Measurements from ENCODE around the gene EIF2A. TPM values are rescaled to one million over a fixed set of nuclear protein-coding genes. Genes with fewer than 3 reads are reported as not detected.

Gene EIF2A
- total RNA-seq, 4 donors from 2014 or later: 98.4 to 178 (median 140) TPM

DNA sequence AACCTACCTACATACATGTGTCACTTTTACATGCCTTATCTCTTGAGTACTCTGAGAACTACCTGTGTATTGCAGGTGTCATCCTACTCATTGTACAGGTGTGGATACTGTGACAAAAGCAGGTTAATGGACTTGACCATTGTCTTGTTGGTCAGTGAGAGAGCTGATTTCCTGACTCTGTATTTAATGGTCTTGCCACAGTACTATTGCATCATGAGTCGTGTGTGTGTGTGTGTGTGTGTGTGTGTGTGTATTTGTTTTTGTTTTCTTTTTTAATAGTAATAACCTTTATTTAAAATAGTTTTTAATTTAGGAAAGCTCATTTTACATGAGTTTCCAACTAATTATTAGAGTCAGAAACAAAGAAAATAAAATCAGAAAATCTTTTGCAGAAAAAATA lies 64.2 kb downstream of the EIF2A start:
- TF ChIP-seq, protein P1, sequence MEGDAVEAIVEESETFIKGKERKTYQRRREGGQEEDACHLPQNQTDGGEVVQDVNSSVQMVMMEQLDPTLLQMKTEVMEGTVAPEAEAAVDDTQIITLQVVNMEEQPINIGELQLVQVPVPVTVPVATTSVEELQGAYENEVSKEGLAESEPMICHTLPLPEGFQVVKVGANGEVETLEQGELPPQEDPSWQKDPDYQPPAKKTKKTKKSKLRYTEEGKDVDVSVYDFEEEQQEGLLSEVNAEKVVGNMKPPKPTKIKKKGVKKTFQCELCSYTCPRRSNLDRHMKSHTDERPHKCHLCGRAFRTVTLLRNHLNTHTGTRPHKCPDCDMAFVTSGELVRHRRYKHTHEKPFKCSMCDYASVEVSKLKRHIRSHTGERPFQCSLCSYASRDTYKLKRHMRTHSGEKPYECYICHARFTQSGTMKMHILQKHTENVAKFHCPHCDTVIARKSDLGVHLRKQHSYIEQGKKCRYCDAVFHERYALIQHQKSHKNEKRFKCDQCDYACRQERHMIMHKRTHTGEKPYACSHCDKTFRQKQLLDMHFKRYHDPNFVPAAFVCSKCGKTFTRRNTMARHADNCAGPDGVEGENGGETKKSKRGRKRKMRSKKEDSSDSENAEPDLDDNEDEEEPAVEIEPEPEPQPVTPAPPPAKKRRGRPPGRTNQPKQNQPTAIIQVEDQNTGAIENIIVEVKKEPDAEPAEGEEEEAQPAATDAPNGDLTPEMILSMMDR (IDR thresholded peaks at IDR 0.05): no peak
- TF ChIP-seq EP300 (IDR thresholded peaks at IDR 0.05) (no peak), POLR2AphosphoS5 (IDR thresholded peaks at IDR 0.05) (no peak), POLR2A (IDR thresholded peaks at IDR 0.05) (no peak)
- Histone ChIP-seq H3K4me3 (no peak overlapping the region), H3K27ac (no peak overlapping the region), H3K9me3 (no peaks in the 10 kb centered on the region), H3K36me3 (peaks cover 0 to 9% of the 10 kb centered on the region in 2 donors), H3K27me3 (no peaks in the 10 kb centered on the region), H3K4me1 (peaks cover 0 to 64% (median 0%) of the 10 kb centered on the region in 3 donors)
- no peak for ATAC-seq
- 67 to 88% methylated on average over 1 of the region's 1 CpG for WGBS, 2 donors (ENCODE audit: low coverage in 1 of 2)

- Histone ChIP-seq H3K36me3 (peaks cover 0 to 9% of the 10 kb centered on the region in 2 donors), H3K4me1 (peaks cover 0 to 58% (median 0%) of the 10 kb centered on the region in 3 donors), H3K27me3 (no peaks in the 10 kb centered on the region), H3K27ac (no peak overlapping the region), H3K4me3 (no peak overlapping the region), H3K9me3 (no peaks in the 10 kb centered on the region)
- ATAC-seq: no peak
- WGBS, 2 donors (ENCODE audit: low coverage in 1 of 2): 95 to 100% methylated on average over 1 to 4 of the region's 34 CpGs
- no peak for TF ChIP-seq EP300 (IDR thresholded peaks at IDR 0.05)
- no peak for TF ChIP-seq POLR2A (IDR thresholded peaks at IDR 0.05)
- TF ChIP-seq POLR2AphosphoS5 (IDR thresholded peaks at IDR 0.05): no peak
- TF ChIP-seq, protein P1 (IDR thresholded peaks at IDR 0.05): no peak
Measured at GRCh38 chr3:150611666-150612065, 65.1 kb downstream of the EIF2A start.

DNA sequence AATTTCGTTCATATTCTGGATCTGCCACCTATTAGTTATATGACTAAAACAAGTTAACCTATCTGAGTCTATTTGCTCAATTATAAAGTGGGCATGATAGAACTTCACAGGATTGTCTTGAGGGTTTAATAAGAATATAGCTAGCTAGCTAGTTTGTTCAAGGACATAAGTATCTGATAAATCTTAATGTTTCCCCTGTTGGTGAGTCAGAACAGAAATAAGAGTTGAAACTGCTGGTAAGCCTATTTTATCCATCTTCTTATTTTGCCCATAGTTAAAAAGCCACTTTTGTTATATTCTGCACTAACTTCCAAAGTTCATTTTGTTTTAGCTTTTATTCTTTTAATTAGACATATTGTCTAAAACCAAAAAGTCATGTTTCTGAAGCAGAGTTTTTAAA lies 65.9 kb downstream of the EIF2A start:
- H3K27me3 ChIP-seq: no peaks in the 10 kb centered on the region
- peaks cover 0 to 59% (median 0%) of the 10 kb centered on the region in 3 donors for H3K4me1 ChIP-seq
- ATAC-seq: no peak
- no peaks in the 10 kb centered on the region for H3K9me3 ChIP-seq
- H3K27ac ChIP-seq: no peak overlapping the region
- H3K36me3 ChIP-seq: peaks cover 0 to 9% of the 10 kb centered on the region in 2 donors
- WGBS, 2 donors (ENCODE audit: low coverage in 1 of 2): 86 to 100% methylated on average over 1 of the region's 1 CpG
- H3K4me3 ChIP-seq: no peak overlapping the region
- TF ChIP-seq POLR2AphosphoS5 (IDR thresholded peaks at IDR 0.05): no peak
- TF ChIP-seq EP300 (IDR thresholded peaks at IDR 0.05): no peak
- no peak for TF ChIP-seq POLR2A (IDR thresholded peaks at IDR 0.05)
- TF ChIP-seq, protein P1 (IDR thresholded peaks at IDR 0.05): no peak

DNA sequence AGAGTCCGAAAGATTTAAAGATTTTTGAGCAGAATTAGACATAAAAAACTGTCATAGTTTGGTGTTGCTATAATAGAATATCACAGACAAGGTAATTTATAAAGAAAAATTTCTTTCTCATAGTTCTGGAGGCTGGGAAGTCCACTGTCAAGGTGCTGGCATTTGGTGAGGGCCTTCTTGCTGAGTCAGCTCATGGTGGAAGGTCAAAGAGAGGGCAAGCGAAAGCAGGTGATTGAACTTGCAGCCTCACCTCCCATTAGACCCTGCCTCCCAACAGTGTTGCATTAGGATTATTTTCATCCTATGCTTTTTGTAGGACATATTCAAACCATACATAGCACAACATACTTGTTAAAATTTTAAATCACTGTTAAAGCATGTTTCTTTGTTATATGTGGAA lies 66.4 kb downstream of the EIF2A start:
- Histone ChIP-seq H3K4me1 (peaks cover 0 to 56% (median 0%) of the 10 kb centered on the region in 3 donors), H3K36me3 (peaks cover 0 to 9% of the 10 kb centered on the region in 2 donors), H3K4me3 (no peak overlapping the region), H3K27ac (no peak overlapping the region), H3K9me3 (no peaks in the 10 kb centered on the region), H3K27me3 (no peaks in the 10 kb centered on the region)
- WGBS, 2 donors (ENCODE audit: low coverage in 1 of 2): 96 to 100% methylated on average over 2 of the region's 2 CpGs
- ATAC-seq: no peak
- TF ChIP-seq, protein P1 (IDR thresholded peaks at IDR 0.05): no peak
- TF ChIP-seq POLR2A (IDR thresholded peaks at IDR 0.05) (no peak), POLR2AphosphoS5 (IDR thresholded peaks at IDR 0.05) (no peak), EP300 (IDR thresholded peaks at IDR 0.05) (no peak)

DNA sequence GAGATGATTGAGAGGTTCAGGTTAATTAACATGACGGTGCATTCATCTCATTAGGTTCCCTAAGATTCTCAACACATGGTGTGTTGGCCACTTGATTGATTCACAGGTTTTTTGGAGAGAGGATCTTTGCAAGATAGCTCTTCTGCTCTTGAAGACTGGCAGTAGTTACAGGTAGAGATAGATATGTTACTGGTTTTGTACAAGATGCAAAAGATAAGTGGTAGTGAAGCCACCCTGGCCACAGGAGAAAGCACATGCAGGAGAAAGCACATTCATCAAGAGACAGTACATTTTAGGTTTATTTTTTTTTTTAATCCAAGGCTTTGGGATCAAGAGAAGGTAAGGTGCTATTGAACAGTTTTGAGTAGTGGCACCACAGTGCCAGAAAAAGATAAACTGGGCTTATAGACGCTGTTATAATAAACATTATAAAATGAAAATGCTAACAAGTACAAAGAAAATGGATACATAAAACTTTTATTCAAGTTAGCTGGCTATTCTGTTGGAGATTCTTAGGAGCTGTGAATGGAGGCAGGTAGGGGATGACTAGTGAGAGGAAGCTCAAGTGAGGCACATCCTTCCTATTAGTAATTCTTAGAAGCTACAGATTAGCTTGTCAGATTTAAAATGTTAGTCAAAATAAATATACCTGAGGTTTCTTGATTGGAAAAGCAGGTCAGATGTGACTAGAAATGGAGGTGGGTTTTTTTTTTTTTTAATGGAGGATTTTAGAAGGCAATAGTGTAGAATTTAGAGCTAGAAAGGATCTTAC lies 67.3 kb downstream of the EIF2A start:
- no peak for TF ChIP-seq POLR2AphosphoS5 (IDR thresholded peaks at IDR 0.05)
- TF ChIP-seq EP300 (IDR thresholded peaks at IDR 0.05): no peak
- TF ChIP-seq, protein P1 (IDR thresholded peaks at IDR 0.05): no peak
- no peak for TF ChIP-seq POLR2A (IDR thresholded peaks at IDR 0.05)
- Histone ChIP-seq H3K4me3 (no peak overlapping the region), H3K9me3 (no peaks in the 10 kb centered on the region), H3K36me3 (peaks cover 0 to 16% of the 10 kb centered on the region in 2 donors), H3K4me1 (peaks cover 0 to 47% (median 0%) of the 10 kb centered on the region in 3 donors), H3K27ac (no peak overlapping the region), H3K27me3 (no peaks in the 10 kb centered on the region)
- 71 to 81% methylated on average over 2 of the region's 2 CpGs for WGBS, 2 donors (ENCODE audit: low coverage in 1 of 2)
- ATAC-seq: no peak

Measured in gastroesophageal sphincter (tissue), 4 donors.